Smooth muscle cell (in vitro differentiated cells): ENCODE results near the gene VPS33B. TPM values are rescaled to one million over a fixed set of nuclear protein-coding genes. Genes with fewer than 3 reads are reported as not detected.

Source experiments
- DNase-seq: peaks from one replicate; lab custom pipeline; 2025; ENCODE audit not compliant: unreplicated experiment; lab: John Stamatoyannopoulos, UW
- H2AFZ ChIP-seq: fragments of 200-600 bp; sonication (generic); 2 replicates; pipeline ENCODE4 v1.6.0; 2016; ENCODE audit warnings: antibody characterized with exemption, low read depth, mild to moderate bottlenecking
- H3F3A ChIP-seq: fragments of 200-600 bp; sonication (generic); 2 replicates; pipeline ENCODE4 v1.6.0; 2017; ENCODE audit warnings: antibody characterized with exemption, low read depth
- H3K27ac ChIP-seq: fragments of 200-600 bp; sonication (generic); 2 replicates; pipeline ENCODE4 v1.5.1; 2016; ENCODE audit warnings: low read depth, mild to moderate bottlenecking
- H3K27me3 ChIP-seq: fragments of 200-600 bp; sonication (generic); 2 replicates; pipeline ENCODE4 v1.6.1; 2016; ENCODE audit warnings: low read depth, mild to moderate bottlenecking
- H3K36me3 ChIP-seq: fragments of 200-600 bp; sonication (generic); 2 replicates; pipeline ENCODE4 v1.5.1; 2016; ENCODE audit warnings: low read depth
- H3K4me1 ChIP-seq: fragments of 200-600 bp; sonication (generic); 2 replicates; pipeline ENCODE4 v1.5.1; 2016; ENCODE audit warnings: low read depth
- H3K4me2 ChIP-seq: fragments of 200-600 bp; sonication (generic); 2 replicates; pipeline ENCODE4 v1.6.0; 2016; ENCODE audit warnings: mild to moderate bottlenecking
- H3K4me3 ChIP-seq: fragments of 200-600 bp; sonication (generic); 2 replicates; pipeline ENCODE4 v1.5.1; 2016; ENCODE audit warnings: mild to moderate bottlenecking
- H3K79me2 ChIP-seq: fragments of 200-600 bp; sonication (generic); 2 replicates; pipeline ENCODE4 v1.6.0; 2016; ENCODE audit warnings: low read depth, mild to moderate bottlenecking
- H3K9ac ChIP-seq: fragments of 200-600 bp; sonication (generic); 2 replicates; pipeline ENCODE4 v1.6.0; 2016; ENCODE audit warnings: low read depth
- H3K9me3 ChIP-seq: fragments of 200-600 bp; sonication (generic); replicated peaks from 2 replicates; pipeline ENCODE4 v1.5.1; 2016; ENCODE audit warnings: low read depth
- H4K20me1 ChIP-seq: fragments of 200-600 bp; sonication (generic); 2 replicates; pipeline ENCODE4 v1.6.0; 2016; ENCODE audit warnings: low read depth
- CTCF ChIP-seq: fragments of 200-600 bp; sonication (generic); IDR thresholded peaks from 2 replicates; pipeline ENCODE4 v1.5.1; 2017; ENCODE audit warnings: borderline replicate concordance, mild to moderate bottlenecking, antibody characterized with exemption; ENCODE audit not compliant: insufficient read depth, poor library complexity, severe bottlenecking
- WGBS: methylation state at CpG from one replicate; pipeline ENCODE4 v1.1.7; 2016; ENCODE audit warnings: low lambda C conversion rate; 5-methylcytosine and 5-hydroxymethylcytosine counted together
- polyA plus RNA-seq: library from polyadenylated mRNA; unstranded; fragments of >200 nt; fragmentation: Nextera tagmentation; extraction: Ambion mirVana; gene quantifications from 2 replicates; pipeline ENCODE4 v1.2.1, GENCODE V29; 2016
- total RNA-seq: library from RNA; depleted of rRNA; stranded (reverse); fragments of >200 nt; gene quantifications from 2 replicates; pipeline ENCODE4 v1.2.3, GENCODE V29; 2014

The VPS33B gene
- total and polyA plus RNA-seq, 2 experiments from 2014 or later = 9.4 to 12.4 TPM

GRCh38 chr15:90981681-90982080 lies 40.7 kb downstream of the VPS33B start:
- no peak for DNase-seq
- Histone ChIP-seq H3K4me3 (no peak overlapping the region), H3F3A (no peaks in the 10 kb centered on the region), H4K20me1 (no peaks in the 10 kb centered on the region), H3K4me1 (no peaks in the 10 kb centered on the region), H3K9ac (no peak overlapping the region), H3K9me3 (no peaks in the 10 kb centered on the region), H3K27ac (no peak overlapping the region), H2AFZ (no peak overlapping the region), H3K4me2 (no peak overlapping the region), H3K36me3 (no peaks in the 10 kb centered on the region), H3K79me2 (peaks cover 27% of the 10 kb centered on the region), H3K27me3 (no peaks in the 10 kb centered on the region)
- TF ChIP-seq CTCF = no peak
- 91% methylated on average over 6 of the region's 6 CpGs for WGBS

DNA sequence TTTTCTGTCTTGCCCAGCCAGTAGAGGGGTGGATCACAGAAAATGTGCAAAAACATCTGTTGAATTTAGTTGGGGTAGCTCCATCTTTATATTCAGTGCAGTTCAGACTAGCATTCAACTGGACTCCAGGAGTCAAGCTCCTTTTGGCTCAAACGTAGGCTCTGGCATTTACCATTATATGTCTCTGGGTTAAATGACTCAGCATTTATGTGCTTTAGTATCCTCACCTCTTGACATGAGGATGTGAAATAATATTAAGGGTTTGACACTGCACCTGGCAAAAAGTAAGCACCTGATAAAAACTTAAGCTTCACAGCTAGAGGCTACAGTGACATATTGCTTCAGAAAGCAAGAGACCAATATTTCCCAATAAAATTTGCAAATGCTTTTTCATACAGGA lies 42.8 kb downstream of the VPS33B start:
- Histone ChIP-seq H3K27ac (no peak overlapping the region), H3K36me3 (no peaks in the 10 kb centered on the region), H3K4me1 (no peaks in the 10 kb centered on the region), H3K9ac (no peak overlapping the region), H3K4me3 (no peak overlapping the region), H3K79me2 (peaks cover 6% of the 10 kb centered on the region), H3K9me3 (no peaks in the 10 kb centered on the region), H3K27me3 (no peaks in the 10 kb centered on the region), H3F3A (no peaks in the 10 kb centered on the region), H3K4me2 (no peak overlapping the region), H4K20me1 (no peaks in the 10 kb centered on the region), H2AFZ (no peak overlapping the region)
- no peak for DNase-seq
- 83% methylated on average over 1 of the region's 1 CpG for WGBS
- TF ChIP-seq CTCF = no peak

DNA sequence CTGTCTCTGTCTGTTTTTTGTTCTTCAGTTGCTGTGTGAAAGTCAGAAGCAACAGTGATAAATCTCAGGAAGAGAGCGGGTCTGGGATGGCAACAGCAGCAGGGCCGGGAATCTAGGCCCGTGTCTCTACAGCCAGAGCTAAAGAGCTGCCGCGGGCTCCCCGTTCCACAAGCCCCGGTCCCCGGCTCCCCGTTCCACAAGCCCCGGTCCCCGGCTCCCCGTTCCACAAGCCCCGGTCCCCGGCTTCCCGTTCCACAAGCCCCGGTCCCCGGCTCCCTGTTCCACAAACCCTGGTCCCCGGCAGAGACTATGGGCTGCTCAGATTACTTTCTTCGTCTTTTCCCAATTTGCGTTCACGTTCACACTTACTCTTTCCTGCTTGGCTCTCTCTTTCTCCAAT lies 48.2 kb downstream of the VPS33B start:
- H3K27me3 ChIP-seq = no peaks in the 10 kb centered on the region
- no peaks in the 10 kb centered on the region for H4K20me1 ChIP-seq
- TF ChIP-seq CTCF = no peak
- H3K9me3 ChIP-seq = no peaks in the 10 kb centered on the region
- 92% methylated on average over 21 of the region's 21 CpGs for WGBS
- H3K4me2 ChIP-seq = no peak overlapping the region
- H2AFZ ChIP-seq = no peak overlapping the region
- no peaks in the 10 kb centered on the region for H3K4me1 ChIP-seq
- H3K4me3 ChIP-seq = no peak overlapping the region
- DNase-seq = no peak
- H3K27ac ChIP-seq = no peak overlapping the region
- no peak overlapping the region for H3K9ac ChIP-seq
- no peaks in the 10 kb centered on the region for H3K79me2 ChIP-seq
- H3K36me3 ChIP-seq = no peaks in the 10 kb centered on the region
- H3F3A ChIP-seq = no peaks in the 10 kb centered on the region

DNA sequence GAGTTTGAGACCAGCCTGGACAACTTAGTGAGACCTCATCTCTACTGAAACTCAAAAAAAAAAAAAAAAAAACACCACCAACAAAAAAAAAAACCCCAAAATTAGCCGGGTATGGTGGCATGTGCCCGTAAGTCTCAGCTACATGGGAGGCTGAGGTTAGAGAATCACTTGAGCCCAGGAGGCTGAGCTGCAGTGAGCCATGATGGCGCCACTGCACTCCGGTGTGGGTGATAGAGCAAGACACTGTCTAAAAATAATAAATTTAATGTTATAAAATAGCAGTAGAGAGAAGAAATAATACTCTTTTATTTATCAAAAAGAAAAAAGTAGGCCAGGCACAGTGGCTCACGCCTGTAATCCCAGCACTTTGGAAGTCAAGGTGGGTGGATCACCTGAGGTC lies 50.3 kb downstream of the VPS33B start:
- Histone ChIP-seq H4K20me1 (no peaks in the 10 kb centered on the region), H3K9me3 (no peaks in the 10 kb centered on the region), H2AFZ (no peak overlapping the region), H3F3A (no peaks in the 10 kb centered on the region), H3K27ac (no peak overlapping the region), H3K79me2 (no peaks in the 10 kb centered on the region), H3K36me3 (no peaks in the 10 kb centered on the region), H3K9ac (no peak overlapping the region), H3K4me3 (no peak overlapping the region), H3K4me2 (no peak overlapping the region), H3K27me3 (no peaks in the 10 kb centered on the region), H3K4me1 (no peaks in the 10 kb centered on the region)
- no peak for TF ChIP-seq CTCF
- WGBS = 100% methylated on average over 5 of the region's 5 CpGs
- no peak for DNase-seq
